Nephron (organoid): ENCODE measurements around the gene FHOD3.

ENCODE experiments used
- H3K27ac Mint-ChIP-seq, 3 experiments: 2 replicates each; pipeline ENCODE4 v1.8.0; 2020; ENCODE audit warnings: mixed read lengths in 3 of 3, mild to moderate bottlenecking in 2 of 3, moderate library complexity in 1 of 3
- H3K27me3 Mint-ChIP-seq: 2 replicates; pipeline ENCODE4 v1.8.0; 2021; ENCODE audit warnings: low read depth, mild to moderate bottlenecking, moderate library complexity, mixed read lengths
- H3K36me3 Mint-ChIP-seq: 2 replicates; pipeline ENCODE4 v1.8.0; 2020; ENCODE audit warnings: low read depth, mixed read lengths
- H3K4me1 Mint-ChIP-seq: 2 replicates; pipeline ENCODE4 v1.8.0; 2020; ENCODE audit warnings: mixed read lengths
- H3K4me3 Mint-ChIP-seq, 3 experiments: 2 replicates each; pipeline ENCODE4 v1.8.0; 2020; ENCODE audit warnings: mild to moderate bottlenecking in 3 of 3, mixed read lengths in 3 of 3, moderate library complexity in 2 of 3
- H3K9me3 Mint-ChIP-seq: 2 replicates; pipeline ENCODE4 v1.8.0; 2020; ENCODE audit warnings: mixed read lengths
- CTCF ChIP-seq, 3 experiments: fragments of 200-600 bp; sonication (generic); IDR thresholded peaks; one replicate each; pipeline ENCODE4 v1.5.0; 2021; ENCODE audit warnings: antibody characterized with exemption in 3 of 3; ENCODE audit not compliant: unreplicated experiment in 3 of 3

Gene FHOD3

DNA sequence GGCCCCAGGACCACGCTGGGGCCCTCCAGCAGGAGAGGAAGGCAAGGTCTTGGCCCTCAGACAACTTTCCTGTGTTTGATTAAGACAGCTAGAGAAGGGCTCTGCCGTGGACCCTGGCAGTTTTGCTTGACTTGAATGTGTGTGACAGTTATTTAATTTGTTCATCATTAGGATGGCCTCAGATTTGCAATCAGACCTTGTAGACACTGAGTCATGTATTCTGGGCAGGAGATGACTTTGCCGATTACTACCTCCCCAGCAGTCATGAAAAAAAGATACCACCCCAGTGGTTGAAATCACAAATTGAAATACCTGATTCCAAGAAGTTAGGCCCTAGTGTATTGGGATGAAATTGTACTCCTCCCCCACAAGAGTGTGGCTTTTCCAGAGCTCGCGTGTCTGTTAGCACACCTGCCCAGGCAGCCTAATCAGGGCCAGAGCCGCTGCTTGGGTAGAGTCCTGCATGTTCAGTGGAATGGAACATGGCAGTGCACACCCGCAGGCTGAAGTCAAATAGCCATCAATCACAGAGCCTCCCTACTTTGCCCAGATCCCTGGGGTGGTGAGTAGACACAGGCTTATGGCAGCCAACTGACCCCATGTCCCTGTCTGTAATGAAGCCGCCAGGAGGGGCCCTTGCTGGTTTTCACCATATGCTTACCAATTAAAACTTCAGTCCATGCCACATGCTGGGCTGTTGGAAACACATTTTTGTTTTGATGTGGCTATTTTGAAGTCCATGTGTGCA is 408.8 kb downstream of the FHOD3 start:
- no peak overlapping the region for H3K4me3 Mint-ChIP-seq
- no peaks in the 10 kb centered on the region for H3K9me3 Mint-ChIP-seq
- peaks cover 8% of the 10 kb centered on the region for H3K27me3 Mint-ChIP-seq
- no peaks in the 10 kb centered on the region for H3K36me3 Mint-ChIP-seq
- no peak for TF ChIP-seq CTCF (IDR thresholded peaks at IDR 0.05; ENCODE audit: unreplicated experiment in 3 of 3)
- peak overlapping the region; percentile 3 to 30 (median 25) for H3K27ac Mint-ChIP-seq
- H3K4me1 Mint-ChIP-seq = peaks cover 30% of the 10 kb centered on the region

DNA sequence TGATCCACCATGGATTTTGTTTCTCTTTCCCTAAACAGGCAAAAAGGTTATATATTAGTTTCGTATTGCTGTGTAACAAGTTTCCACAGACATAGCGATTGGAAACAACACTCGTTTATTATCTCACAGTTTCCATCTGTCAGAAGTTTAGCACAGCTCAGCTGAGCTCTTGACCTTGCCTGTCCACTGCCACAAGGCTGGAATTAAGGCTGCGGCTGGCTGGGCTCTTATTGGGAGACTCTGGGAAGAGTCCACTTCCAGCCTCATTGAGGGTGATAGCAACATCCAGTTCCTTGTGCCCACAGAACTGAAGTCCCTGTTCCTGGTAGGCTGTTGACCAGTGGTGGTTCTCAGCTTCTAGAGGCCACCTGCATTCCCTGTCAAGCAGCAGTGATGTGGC is 410.9 kb downstream of the FHOD3 start:
- Mint-ChIP-seq H3K9me3 (no peaks in the 10 kb centered on the region), H3K4me1 (peaks cover 30% of the 10 kb centered on the region), H3K36me3 (peaks cover 3% of the 10 kb centered on the region), H3K27ac (no peak overlapping the region), H3K4me3 (no peak overlapping the region), H3K27me3 (peaks cover 8% of the 10 kb centered on the region)
- no peak for TF ChIP-seq CTCF (IDR thresholded peaks at IDR 0.05; ENCODE audit: unreplicated experiment in 3 of 3)

GRCh38 chr18:36709315-36709714 is 411.8 kb downstream of the FHOD3 start:
- Mint-ChIP-seq H3K27ac (no peak overlapping the region), H3K4me3 (no peak overlapping the region), H3K4me1 (peaks cover 30% of the 10 kb centered on the region), H3K9me3 (no peaks in the 10 kb centered on the region), H3K27me3 (peaks cover 4% of the 10 kb centered on the region), H3K36me3 (peaks cover 3% of the 10 kb centered on the region)
- no peak for TF ChIP-seq CTCF (IDR thresholded peaks at IDR 0.05; ENCODE audit: unreplicated experiment in 3 of 3)

DNA sequence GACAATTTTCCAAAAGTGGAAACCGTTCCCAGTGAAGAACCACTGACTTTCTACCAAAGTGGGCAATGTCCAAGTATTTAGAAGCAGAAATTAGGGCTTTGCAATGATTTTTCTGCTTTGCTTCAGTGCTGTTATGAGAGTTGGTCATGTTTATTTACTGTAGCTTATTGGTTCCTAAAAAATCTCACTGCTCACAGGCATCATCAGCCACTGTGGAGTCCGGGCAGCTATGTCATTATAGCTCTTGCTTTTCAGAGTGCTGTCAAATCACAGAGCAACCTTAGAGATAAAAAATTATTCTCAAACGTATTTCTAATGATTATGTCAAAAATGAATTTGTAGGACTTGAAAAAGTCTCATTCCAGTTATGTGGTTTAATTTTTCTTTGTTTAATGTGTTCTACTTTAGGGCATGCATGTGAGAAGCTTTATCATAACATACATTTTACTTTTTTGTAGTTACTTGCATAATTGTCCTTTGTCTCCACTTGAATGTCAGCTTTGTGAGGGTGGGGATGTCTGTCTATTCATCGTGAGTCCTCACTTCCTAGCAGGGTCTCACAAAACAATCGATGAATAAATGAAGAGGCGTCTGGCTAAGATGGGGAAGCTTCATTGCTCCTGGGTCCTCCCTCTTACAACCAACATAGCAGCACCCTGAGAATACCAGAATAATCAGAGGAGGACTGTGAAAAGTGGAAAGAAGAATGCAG is 413.7 kb downstream of the FHOD3 start:
- no peak overlapping the region for H3K27ac Mint-ChIP-seq
- peaks cover under 1% of the 10 kb centered on the region for H3K27me3 Mint-ChIP-seq
- H3K4me3 Mint-ChIP-seq = no peak overlapping the region
- peaks cover 11% of the 10 kb centered on the region for H3K4me1 Mint-ChIP-seq
- TF ChIP-seq CTCF (IDR thresholded peaks at IDR 0.05; ENCODE audit: unreplicated experiment in 3 of 3) = no peak
- H3K36me3 Mint-ChIP-seq = peaks cover 3% of the 10 kb centered on the region
- H3K9me3 Mint-ChIP-seq = no peaks in the 10 kb centered on the region

- H3K36me3 Mint-ChIP-seq = peaks cover 3% of the 10 kb centered on the region
- H3K27me3 Mint-ChIP-seq = no peaks in the 10 kb centered on the region
- H3K4me3 Mint-ChIP-seq = no peak overlapping the region
- TF ChIP-seq CTCF (IDR thresholded peaks at IDR 0.05; ENCODE audit: unreplicated experiment in 3 of 3) = no peak
- H3K9me3 Mint-ChIP-seq = no peaks in the 10 kb centered on the region
- peaks cover 7% of the 10 kb centered on the region for H3K4me1 Mint-ChIP-seq
- H3K27ac Mint-ChIP-seq = no peak overlapping the region
These were observed 414.4 kb downstream of the FHOD3 start for GRCh38 chr18:36711813-36712444.
